Measurements from ENCODE around the gene CCDC184. TPM values are rescaled to one million over a fixed set of nuclear protein-coding genes. Genes with fewer than 3 reads are reported as not detected.

The CCDC184 gene
- total RNA-seq, 1 donor from 2014 or later, result 0.12 TPM

DNA sequence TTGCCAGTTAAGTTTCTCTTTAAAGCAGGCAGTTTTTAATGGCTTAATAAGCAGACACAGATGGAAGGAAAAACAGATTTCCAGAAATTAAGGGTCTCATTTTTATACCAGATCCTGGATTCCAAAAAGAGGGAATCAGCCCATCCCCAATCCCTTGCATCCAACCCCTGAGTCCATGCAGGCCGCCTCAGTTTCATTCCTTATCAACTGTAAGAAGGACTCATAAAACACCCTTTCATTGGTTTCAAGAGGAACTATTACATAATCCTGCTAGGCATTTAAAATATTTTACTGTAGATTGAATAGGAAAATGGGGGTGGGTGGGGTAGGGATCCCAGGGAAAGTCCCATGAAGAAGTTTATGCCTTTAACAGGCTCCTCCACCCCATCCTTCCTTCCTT lies 9.4 kb downstream of the CCDC184 start:
- Mint-ChIP-seq H3K9me3 (ENCODE audit: low read depth) (no peaks in the 10 kb centered on the region), H3K36me3 (ENCODE audit: insufficient read depth) (no peaks in the 10 kb centered on the region), H3K27me3 (peaks cover 66% of the 10 kb centered on the region), H3K27ac (no peak overlapping the region), H3K4me1 (ENCODE audit: low read depth) (no peaks in the 10 kb centered on the region), H3K4me3 (ENCODE audit: low read depth) (no peak overlapping the region)
- TF ChIP-seq, protein P1, sequence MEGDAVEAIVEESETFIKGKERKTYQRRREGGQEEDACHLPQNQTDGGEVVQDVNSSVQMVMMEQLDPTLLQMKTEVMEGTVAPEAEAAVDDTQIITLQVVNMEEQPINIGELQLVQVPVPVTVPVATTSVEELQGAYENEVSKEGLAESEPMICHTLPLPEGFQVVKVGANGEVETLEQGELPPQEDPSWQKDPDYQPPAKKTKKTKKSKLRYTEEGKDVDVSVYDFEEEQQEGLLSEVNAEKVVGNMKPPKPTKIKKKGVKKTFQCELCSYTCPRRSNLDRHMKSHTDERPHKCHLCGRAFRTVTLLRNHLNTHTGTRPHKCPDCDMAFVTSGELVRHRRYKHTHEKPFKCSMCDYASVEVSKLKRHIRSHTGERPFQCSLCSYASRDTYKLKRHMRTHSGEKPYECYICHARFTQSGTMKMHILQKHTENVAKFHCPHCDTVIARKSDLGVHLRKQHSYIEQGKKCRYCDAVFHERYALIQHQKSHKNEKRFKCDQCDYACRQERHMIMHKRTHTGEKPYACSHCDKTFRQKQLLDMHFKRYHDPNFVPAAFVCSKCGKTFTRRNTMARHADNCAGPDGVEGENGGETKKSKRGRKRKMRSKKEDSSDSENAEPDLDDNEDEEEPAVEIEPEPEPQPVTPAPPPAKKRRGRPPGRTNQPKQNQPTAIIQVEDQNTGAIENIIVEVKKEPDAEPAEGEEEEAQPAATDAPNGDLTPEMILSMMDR (IDR thresholded peaks at IDR 0.05; ENCODE audit: unreplicated experiment), result no peak
- no peak for DNase-seq (ENCODE audit: low spot score, unreplicated experiment)

DNA sequence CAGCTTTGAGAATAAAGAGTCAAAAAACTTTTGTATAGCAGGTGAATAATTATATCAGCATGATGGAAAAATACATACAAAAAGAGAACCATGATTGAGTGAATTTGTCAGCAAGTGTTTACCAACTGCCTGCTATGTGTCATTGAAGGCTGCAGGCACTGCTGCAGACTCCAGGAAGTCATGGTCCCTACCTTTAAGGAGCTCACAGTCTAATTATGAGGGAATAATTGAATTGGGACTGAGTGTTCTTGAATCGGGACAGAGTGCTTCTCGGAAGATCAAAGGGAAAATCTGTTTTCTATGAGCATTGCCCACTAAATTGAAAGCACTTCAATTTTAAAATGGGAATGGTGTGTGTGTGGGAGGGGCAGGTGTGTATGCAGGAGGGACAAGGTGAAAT lies 10.2 kb downstream of the CCDC184 start:
- Mint-ChIP-seq H3K36me3 (ENCODE audit: insufficient read depth) (no peaks in the 10 kb centered on the region), H3K4me3 (ENCODE audit: low read depth) (no peak overlapping the region), H3K27ac (no peak overlapping the region), H3K9me3 (ENCODE audit: low read depth) (no peaks in the 10 kb centered on the region), H3K4me1 (ENCODE audit: low read depth) (peaks cover under 1% of the 10 kb centered on the region), H3K27me3 (peaks cover 59% of the 10 kb centered on the region)
- DNase-seq (ENCODE audit: low spot score, unreplicated experiment), result no peak
- TF ChIP-seq, protein P1 (IDR thresholded peaks at IDR 0.05; ENCODE audit: unreplicated experiment), result no peak

DNA sequence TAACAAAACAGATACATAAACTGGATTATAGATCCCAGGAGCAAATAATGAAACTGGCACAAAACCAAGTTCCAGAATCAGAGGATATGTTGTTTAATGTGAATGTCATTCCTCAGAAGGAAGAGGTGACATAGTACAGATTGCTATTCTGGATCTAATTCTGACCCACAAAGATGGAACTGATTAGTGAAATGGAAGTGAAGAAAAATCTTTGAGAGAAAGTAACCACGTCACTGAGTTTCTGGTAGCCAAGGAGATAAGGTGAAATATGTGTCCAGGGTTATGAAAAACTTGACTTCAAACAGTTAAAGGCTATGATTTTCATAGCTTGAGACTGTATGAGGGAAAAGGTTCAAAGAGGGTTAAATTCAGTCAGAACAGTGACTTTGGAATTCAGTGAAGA lies 11.4 kb downstream of the CCDC184 start:
- H3K36me3 Mint-ChIP-seq (ENCODE audit: insufficient read depth), result no peaks in the 10 kb centered on the region
- H3K4me3 Mint-ChIP-seq (ENCODE audit: low read depth), result no peak overlapping the region
- no peak for DNase-seq (ENCODE audit: low spot score, unreplicated experiment)
- H3K9me3 Mint-ChIP-seq (ENCODE audit: low read depth), result no peaks in the 10 kb centered on the region
- peaks cover 7% of the 10 kb centered on the region for H3K4me1 Mint-ChIP-seq (ENCODE audit: low read depth)
- H3K27me3 Mint-ChIP-seq, result peaks cover 48% of the 10 kb centered on the region
- TF ChIP-seq, protein P1 (IDR thresholded peaks at IDR 0.05; ENCODE audit: unreplicated experiment), result no peak
- no peak overlapping the region for H3K27ac Mint-ChIP-seq

DNA sequence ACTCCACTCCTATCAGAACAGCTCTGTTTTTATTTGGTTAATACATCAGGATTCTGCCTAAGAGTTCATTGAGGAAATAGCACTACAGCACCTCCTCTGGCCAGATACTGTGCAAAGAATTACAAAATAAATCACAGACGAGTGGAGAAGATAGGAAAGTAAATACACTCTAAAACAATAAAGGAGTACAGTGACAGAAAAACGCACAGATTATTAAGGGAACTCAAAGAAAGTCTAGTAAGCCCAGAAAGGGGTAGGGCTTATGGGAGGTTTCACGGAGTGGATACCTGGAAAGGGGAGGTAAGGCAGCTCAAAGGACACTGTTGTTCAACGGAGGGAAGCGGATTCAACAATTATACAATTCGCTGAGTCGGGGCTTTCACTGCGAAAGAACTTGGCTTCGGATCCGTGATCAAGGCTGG lies 14.1 kb downstream of the CCDC184 start:
- TF ChIP-seq, protein P1 (IDR thresholded peaks at IDR 0.05; ENCODE audit: unreplicated experiment), result peak; percentile 46
- DNase-seq (ENCODE audit: low spot score, unreplicated experiment), result no peak
- Mint-ChIP-seq H3K27ac (peak overlapping the region; percentile 95), H3K27me3 (peaks cover 25% of the 10 kb centered on the region), H3K4me3 (ENCODE audit: low read depth) (peak overlapping the region; percentile 89), H3K9me3 (ENCODE audit: low read depth) (peaks cover 12% of the 10 kb centered on the region), H3K4me1 (ENCODE audit: low read depth) (peaks cover 10% of the 10 kb centered on the region), H3K36me3 (ENCODE audit: insufficient read depth) (peaks cover 13% of the 10 kb centered on the region)

DNA sequence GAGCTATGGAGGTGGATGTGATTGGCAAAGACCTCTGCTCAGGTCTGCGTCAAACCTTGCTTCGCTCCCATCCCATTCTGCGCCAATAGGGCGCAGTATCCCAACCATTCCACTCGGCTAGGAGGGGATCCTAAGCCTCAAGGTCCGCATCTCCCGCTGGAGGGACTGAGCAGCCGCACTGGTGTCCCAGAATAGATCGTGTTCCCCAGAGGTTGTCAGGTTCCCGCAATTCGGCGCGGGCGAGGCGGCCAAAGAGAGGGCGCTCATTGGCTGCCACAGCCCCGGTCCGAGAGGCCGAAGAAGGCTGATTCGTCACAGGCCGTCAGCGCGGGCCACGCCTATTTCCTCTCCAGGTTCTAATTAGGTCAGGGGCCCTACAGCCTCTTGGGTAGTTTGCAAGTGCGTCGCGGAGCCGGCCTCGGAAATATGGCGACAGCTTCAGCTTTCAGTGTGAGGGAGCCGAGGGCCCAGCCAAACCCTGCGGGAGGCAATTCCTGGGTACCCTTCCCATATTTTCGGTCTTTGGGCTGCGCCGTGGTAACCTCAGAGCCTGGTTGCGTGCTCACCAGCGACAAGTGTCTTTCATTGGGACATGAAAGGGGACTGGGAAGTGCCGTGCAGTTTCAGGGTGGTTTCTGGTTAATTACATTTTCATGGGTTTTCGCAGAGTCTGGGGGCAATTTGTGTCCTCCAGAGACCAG lies 14.7 kb downstream of the CCDC184 start:
- TF ChIP-seq, protein P1 (IDR thresholded peaks at IDR 0.05; ENCODE audit: unreplicated experiment), result peak; percentile 14
- H3K27ac Mint-ChIP-seq, result peak overlapping the region; percentile 95

More for the DNA sequence above, 14.7 kb downstream of the CCDC184 start:
- Mint-ChIP-seq H3K27me3 (peaks cover 21% of the 10 kb centered on the region), H3K36me3 (ENCODE audit: insufficient read depth) (peaks cover 16% of the 10 kb centered on the region), H3K9me3 (ENCODE audit: low read depth) (peaks cover 17% of the 10 kb centered on the region), H3K4me1 (ENCODE audit: low read depth) (peaks cover 10% of the 10 kb centered on the region), H3K4me3 (ENCODE audit: low read depth) (peak overlapping the region; percentile 89)
- peak; percentile 92 for DNase-seq (ENCODE audit: low spot score, unreplicated experiment)
